ENCODE data around the gene CXCL1.

The CXCL1 gene

DNA sequence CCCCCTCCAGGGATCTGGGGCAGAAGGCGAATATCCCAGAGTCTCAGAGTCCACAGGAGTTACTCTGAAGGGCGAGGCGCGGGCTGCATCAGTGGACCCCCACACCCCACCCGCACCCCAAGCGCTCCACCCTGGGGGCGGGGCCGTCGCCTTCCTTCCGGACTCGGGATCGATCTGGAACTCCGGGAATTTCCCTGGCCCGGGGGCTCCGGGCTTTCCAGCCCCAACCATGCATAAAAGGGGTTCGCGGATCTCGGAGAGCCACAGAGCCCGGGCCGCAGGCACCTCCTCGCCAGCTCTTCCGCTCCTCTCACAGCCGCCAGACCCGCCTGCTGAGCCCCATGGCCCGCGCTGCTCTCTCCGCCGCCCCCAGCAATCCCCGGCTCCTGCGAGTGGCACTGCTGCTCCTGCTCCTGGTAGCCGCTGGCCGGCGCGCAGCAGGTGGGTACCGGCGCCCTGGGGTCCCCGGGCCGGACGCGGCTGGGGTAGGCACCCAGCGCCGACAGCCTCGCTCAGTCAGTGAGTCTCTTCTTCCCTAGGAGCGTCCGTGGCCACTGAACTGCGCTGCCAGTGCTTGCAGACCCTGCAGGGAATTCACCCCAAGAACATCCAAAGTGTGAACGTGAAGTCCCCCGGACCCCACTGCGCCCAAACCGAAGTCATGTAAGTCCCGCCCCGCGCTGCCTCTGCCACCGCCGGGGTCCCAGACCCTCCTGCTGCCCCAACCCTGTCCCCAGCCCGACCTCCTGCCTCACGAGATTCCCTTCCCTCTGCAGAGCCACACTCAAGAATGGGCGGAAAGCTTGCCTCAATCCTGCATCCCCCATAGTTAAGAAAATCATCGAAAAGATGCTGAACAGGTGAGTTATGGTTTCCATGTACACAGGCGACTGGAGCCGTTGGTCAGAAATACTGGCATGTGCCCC lies at the start of gene CXCL1:
Gene CXCL1, plus strand, starts transcription at position 264 of the 926 bp plus-strand sequence. Its CDS starts 78 bp downstream, at position 342.
- no peak for DNase-seq (ENCODE audit: low spot score)

GRCh38 chr4:73821325-73821724 lies 47.9 kb upstream of the CXCL1 start:
- DNase-seq (ENCODE audit: low spot score): no peak

DNA sequence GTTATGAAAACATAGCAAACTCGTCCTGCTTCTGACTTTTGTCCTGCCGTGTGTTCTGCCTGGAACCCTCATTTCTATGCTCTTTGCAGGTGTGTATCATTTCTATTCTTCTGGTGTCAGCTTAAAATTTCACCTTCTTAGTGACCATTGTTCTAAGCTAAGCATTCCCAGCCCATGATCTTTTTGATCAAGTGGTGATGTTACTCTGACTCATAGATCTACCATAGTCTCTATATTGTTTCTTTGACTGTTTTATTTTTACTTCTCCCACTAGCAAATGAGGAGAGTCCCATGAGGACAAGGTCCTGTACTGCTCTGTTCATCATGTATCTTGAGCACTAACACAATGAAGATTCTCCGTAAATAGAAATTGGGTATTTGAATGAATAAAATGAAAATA lies 46.8 kb upstream of the CXCL1 start:
- no peak for DNase-seq (ENCODE audit: low spot score)

GRCh38 chr4:73822812-73823504 lies 46.2 kb upstream of the CXCL1 start:
- no peak for DNase-seq (ENCODE audit: low spot score)

- DNase-seq (ENCODE audit: low spot score): no peak
These were observed 45.4 kb upstream of the CXCL1 start for GRCh38 chr4:73823760-73824159.

DNA sequence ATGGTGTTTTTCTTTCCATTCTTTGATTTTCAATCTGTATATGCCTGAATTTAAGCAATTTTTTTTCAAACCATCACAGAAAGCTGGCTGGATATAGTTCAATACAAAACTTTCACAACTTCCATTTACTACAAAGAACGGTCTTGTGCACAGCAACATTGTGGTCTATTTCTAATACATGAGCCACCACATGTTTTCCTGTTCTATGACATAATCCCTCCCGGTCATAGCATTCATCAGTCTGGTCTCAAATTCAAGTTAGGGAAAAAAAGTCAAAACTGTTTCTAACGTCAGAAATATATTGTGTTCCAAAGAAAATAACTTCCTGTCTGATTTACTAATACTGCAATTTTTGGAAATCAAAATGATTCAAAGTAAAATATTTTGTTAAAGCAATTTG lies 40.2 kb upstream of the CXCL1 start:
- DNase-seq (ENCODE audit: low spot score): no peak

- DNase-seq (ENCODE audit: low spot score): no peak
These were observed 37.6 kb upstream of the CXCL1 start for GRCh38 chr4:73831569-73831968.

DNA sequence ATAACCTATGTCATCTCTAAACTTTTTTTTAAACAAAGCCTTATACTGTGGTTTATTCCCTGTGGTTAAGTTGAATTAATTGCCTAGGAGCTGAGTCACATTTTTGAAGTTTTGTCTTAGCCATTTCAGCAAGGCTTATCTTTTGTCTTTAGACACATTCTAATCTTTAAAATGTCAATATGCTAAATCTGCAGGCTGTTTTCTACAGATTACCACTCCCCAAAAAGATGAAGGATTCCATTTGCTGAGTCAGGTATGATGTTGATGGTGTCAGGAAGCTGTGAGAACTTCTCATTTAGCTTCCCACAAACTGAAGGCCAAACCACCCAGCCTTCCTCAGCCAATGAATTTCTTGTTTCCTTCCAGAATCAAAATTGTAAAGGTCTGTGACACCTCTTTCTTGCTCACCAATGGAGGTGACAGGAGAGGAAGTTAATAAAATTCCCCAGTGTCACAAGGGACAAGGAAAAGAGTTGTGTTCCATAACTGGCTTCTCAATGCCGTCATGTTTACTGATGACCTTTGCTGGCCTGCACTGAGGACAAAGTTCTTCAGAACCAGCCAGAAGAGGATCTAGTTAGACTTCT lies 36.4 kb upstream of the CXCL1 start:
- DNase-seq (ENCODE audit: low spot score): no peak

DNA sequence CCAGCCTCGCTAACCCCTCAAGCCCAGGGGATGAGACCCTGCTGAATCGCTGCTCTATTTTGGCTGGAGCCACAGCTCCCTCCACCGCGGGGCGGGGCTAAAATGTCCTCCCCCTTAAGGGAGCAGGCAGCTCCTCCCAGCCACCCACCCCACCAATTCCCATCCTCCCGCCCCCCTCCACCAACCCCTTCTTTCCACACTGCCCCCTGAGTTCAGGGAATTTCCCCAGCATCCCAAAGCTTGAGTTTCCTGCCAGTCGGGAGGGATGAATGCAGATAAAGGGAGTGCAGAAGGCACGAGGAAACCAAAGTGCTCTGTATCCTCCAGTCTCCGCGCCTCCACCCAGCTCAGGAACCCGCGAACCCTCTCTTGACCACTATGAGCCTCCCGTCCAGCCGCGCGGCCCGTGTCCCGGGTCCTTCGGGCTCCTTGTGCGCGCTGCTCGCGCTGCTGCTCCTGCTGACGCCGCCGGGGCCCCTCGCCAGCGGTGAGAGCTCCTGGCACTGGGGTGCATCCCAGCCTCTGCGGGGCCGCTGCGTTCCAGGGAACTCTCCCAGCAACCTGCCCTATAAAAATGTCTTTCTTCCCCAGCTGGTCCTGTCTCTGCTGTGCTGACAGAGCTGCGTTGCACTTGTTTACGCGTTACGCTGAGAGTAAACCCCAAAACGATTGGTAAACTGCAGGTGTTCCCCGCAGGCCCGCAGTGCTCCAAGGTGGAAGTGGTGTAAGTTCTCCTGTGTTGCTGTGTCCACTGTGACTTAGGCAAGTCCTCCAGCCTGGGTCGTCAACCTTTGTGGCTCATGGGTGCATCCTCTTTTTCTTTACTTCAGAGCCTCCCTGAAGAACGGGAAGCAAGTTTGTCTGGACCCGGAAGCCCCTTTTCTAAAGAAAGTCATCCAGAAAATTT lies 32.6 kb upstream of the CXCL1 start, which contains the start of gene CXCL6:
Gene CXCL6, plus strand, starts transcription at position 306 of the 907 bp plus-strand sequence. Its CDS starts 73 bp downstream, at position 379.
- no peak for DNase-seq (ENCODE audit: low spot score)

- no peak for DNase-seq (ENCODE audit: low spot score)
These were observed 30.1 kb upstream of the CXCL1 start for GRCh38 chr4:73839071-73839470.

GRCh38 chr4:73839715-73840114 lies 29.5 kb upstream of the CXCL1 start:
- no peak for DNase-seq (ENCODE audit: low spot score)

- DNase-seq (ENCODE audit: low spot score): no peak
These were observed 27.8 kb upstream of the CXCL1 start for GRCh38 chr4:73841243-73841925.

DNA sequence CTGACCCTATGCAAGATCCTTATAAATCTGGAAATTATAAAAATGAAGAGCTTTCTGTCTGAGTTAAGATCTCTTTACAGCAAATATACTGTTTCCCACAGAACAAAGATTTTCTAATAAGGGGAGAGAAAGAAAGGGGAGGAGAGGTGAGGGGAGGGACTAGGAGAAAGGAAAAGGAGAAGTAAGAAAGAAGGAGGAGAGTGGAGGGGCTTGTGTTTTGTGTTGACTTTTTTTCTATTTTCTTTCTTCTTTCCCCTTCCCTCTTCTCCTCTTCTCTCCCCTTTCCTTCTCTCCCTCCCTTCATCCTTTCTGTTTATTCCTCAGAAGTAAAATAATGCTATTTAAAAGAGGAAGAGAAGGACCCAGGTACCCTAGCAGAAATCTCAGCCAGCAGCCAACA lies 26.5 kb upstream of the CXCL1 start:
- no peak for DNase-seq (ENCODE audit: low spot score)

DNA sequence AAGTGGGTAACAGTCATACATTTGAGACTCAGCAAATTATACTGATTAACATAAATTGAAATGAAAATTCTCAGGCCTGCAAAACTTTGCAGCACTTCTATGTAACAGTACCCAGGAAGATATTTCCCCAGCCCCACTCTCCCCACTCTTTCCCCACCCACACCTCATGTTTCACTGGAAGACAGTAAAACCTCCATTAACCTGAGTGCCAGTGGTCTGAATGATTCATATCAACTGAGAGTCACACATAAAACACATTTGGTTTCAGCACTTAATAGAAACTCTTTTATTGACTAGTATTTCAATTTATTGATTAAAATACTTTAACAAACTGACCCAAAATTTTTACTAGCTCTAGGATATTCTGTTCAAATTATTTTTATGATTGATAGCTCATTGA lies 25.8 kb upstream of the CXCL1 start:
- DNase-seq (ENCODE audit: low spot score): no peak

DNA sequence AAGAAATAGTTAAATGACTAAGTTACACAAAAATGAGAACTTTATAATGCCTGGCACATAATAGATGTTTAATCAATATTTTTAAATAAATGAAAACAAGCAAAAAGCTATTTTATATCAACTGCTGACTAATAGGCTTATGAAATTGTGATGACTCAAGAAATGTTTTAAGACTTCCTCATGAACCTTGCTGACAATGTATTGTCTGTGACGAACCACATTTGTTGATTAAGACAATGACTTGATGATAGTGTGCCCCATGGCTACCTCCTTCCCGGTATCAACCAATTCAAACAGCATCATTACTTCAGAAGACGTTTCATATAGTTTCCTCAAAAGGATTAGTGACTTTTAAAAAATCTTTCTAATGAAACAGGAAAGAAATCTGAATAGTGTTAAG lies 24.8 kb upstream of the CXCL1 start:
- DNase-seq (ENCODE audit: low spot score): no peak

GRCh38 chr4:73844806-73845205 lies 24.4 kb upstream of the CXCL1 start:
- no peak for DNase-seq (ENCODE audit: low spot score)

GRCh38 chr4:73847526-73848182 lies 21.5 kb upstream of the CXCL1 start:
- DNase-seq (ENCODE audit: low spot score): no peak

GRCh38 chr4:73848183-73848777 lies 20.9 kb upstream of the CXCL1 start:
- DNase-seq (ENCODE audit: low spot score): no peak

DNA sequence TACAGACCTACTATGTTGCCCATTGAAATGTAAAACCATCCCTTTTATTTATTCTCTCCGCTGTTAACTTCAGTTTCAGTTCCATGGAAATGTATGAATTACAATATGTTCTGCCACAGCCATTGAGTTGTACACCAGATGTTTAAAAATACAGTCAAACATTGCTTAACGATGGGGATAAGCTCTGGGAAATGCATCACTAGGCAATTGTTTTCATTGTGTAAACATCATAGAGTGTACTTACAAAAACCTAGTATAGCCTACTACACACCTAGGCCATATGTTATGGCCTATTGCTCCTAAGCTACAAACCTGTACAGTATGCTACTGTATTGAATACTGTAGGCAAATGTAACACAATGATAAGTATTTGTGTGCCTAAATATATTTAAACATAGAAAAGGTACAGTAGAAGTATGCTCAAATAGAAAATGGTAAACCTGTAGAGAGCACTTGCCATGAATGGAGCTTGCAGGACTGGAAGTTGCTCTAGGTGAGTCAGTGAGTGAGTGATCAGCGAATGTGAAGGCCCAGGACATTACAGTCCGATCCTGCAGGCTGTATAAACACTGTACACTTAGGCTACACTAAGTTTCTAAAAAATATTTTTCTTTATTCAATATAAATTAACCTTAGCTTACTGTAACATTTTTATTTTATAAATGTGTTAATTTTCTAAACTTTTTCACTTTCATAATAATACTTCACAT lies 18.8 kb upstream of the CXCL1 start:
- DNase-seq (ENCODE audit: low spot score): no peak

DNA sequence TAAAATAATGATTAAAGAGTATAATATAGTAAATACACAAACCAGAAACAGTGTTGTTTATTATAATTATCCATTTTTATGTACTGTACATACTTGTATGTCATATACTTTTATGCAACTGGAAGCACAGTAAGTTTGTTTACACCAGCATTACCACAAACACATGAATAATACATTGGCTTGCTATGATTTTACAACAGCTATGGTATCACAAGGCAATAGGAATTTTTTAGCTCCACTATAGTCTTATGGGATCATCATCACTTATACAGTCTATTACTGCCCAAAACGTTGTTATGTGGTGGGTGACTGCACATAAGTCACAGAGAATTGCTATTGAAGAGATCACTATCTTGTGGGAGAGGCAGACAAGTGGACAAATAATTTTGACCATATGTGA lies 17.9 kb upstream of the CXCL1 start:
- DNase-seq (ENCODE audit: low spot score): no peak
